HG03175 (cell line): Measurements from ENCODE around the gene TMEM184B.

Experiments used
- ATAC-seq: cut with Tn5 transposase; IDR thresholded peaks from one replicate; pipeline ENCODE4 v1.9.1; 2021; ENCODE audit warnings: mild to moderate bottlenecking, moderate library complexity; ENCODE audit not compliant: unreplicated experiment

TMEM184B gene

DNA sequence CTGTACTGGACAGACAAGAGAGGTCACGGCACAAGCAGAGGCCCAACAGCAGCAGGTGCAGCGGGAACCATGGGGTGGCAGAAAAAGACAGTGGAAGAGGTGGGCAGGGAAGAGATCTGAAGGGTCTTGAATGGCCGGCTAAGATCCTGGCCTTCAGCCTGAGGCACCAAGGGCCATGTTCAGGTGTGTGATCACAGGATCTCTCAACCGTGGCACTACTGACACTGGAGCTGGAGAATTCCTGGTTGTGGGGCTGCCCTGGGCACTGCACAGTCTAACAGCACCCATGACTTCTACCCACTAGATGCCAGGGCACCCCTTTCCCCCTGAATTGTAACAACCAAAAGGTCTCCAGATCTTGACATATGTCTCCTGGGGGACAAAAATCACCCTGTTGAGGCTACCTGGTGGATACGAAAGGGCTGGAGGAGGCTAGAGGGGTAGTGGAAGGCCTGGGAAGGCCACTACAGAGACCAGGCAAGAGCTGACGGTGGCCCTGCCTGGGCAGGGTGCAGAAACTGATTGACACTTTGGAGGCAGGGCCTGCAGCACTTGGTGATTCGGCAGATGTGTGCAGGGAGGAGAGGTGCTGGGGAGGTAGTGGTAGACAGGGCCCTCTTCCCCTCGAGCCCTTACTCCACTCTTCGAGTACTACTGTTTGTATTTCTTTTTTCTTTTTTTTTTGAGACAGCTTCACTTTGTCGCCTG is 36.1 kb upstream of the TMEM184B start:
- no peak for ATAC-seq

DNA sequence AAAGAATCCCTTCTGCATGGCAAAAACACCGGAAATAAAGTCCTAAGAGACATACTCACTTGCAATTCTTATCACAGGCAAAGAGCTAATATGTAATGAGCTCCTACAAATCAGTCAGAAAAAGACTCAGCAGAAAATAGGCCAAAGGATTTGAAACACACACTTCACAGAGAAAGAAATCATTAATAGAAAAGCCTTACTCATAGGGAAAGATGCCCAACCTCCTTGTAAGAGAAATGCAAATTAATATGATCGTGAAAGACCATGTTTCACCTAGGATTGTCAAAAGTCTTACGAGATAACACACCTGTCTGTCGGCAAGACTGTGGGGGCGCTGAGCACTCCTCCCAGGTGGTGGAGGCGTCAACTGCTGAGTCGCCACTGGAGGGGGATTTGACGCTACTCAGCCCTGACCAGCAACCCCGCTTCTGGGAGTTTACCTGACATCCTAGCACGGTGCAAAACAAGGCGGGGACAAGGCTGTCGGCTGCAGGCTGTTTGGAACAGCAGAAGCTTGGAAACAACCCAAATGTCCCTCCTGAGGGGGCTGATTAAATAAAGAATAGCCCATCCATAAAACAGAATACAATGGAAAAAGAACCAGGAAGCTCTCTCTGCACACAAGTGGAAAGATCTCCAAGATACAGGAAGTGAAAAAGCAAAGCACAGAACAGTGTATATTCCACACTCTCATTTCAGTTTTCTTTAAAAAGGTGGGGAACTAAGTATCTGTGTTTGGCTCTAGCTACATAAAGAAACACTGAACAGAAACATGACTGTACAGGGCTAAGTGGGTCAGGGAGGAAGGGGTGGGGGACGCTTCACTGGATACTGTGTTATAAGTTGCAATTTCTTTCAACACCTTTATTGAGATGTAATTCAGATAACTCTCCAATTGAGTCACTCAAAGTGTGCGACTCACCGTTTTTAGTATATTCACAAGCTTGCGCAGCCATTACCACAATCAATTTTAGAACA is 33.0 kb upstream of the TMEM184B start:
- peak; percentile 63 for ATAC-seq

DNA sequence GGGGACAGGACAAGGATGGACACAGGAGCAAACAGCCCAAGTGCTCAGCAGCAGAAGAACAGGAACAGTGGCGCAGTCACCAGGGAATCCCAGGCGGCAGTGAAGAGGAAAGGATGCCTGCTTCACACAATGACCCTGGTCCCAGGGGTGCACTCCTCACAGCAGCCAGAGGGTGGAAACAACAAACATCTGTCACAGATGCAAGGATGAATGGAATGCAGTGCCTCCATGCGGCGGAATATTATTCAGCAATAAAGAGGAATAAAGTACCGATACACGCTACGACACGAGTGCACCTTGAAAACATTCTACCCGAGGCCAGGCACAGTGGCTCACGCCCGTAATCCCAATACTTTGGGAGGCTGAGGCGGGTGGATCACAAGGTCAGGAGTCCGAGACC is 31.7 kb upstream of the TMEM184B start:
- no peak for ATAC-seq

DNA sequence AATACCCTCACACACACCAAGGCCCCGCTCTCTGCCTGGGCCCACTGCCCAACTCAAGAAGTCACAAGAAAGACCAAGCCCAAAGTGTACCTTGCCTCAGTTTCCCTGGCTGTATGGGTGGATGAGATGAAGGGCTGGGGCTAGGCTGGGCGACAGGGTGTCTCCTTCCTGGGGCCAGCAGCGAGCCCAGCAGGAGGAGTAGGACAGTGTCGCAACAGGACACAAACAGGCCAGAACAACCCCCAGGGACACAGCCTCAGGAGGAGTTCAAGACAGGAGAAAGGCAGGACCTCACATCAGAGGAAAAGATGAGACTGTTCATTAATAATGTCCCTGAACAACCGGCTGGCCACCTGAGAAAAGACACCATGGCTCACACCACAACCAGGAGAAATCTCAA is 31.2 kb upstream of the TMEM184B start:
- no peak for ATAC-seq

DNA sequence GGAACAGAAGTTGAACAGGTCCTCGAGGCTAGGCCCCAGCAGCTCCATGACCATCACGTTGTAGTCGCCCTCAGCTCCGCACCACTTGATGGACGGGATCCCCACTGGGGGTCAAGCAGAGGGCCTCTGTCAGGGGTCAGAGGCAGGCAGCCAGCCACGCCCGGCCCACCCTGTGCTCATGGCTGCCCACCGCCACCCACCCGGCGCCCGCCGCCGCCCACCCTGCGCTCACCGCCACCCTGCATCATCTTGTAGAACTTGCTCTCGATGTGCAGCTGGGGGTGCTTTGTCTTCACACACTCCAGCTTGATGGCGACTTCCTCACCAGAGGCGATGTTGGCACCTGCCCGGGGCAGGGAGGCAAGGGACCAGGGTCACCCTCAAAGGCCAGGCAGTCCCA is 30.1 kb upstream of the TMEM184B start:
- ATAC-seq = no peak

DNA sequence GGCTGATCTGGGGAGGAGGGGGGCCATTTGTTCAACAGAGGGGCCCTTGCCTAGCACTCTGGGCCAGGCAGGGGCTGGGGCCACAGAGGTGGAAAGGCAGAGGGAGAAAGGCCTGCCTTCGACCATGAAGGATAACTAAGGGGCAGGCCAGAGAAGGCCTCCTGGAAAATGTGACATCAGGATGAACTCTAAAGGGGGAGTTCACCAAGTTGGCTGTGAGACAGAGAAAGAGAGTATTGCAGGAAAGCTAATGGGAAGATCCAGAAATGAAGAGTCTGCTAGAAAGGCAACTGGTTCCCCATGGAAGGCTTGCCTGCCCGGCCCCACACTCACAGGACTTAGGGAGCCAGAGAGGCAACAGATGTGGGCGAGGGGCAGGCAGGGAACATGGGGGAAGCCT is 28.1 kb upstream of the TMEM184B start:
- ATAC-seq = no peak

DNA sequence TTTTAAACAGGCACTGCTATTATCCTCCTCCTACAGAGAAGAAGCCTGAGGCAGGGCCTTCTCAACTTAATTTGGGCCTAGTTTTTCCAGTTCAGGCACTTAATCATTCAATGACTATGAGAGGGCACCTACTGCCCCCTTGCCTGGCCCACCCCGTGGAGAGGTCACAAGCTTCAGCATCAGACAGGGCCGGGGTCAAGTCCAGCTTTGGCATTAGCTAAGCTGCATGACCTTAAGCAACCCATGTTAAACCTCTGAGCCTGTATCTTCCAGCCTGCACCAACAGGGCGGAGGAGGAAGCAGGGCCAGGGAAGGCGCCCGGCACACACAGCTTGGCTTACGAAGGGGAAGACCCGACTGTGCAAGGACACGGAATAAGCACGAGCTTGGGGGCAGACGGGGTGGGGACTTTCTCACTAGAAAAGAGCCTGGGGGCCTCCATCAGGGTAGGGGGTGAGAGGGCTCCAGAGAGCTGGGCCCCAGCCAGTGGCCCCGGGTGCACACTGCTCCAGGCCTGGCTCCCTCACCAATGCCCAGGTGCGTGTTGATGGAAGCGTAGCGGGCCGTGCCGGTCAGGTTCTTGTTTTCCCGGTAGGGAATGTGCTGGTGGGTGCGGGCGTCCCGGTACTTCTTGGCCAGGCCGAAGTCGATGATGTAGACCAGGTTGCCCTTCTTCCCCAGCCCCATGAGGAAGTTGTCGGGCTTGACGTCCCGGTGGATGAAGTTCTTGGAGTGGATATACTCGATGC is 27.6 kb upstream of the TMEM184B start:
- ATAC-seq = no peak

DNA sequence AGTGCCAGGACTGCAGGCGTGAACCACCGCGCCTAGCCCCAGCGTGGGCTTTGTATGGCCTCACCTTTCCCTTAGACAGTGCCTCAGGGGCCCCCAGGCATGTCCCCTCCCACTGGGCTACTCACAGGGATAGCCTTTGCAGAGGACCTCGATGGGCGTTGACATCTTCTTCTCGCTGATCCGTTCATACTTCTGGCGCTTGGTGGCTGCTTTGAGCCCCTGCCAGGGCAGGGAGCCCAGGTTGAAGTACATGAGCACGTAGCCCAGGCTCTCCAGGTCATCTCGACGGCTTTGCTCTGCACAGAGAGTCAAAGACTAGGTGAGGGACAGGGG is 26.9 kb upstream of the TMEM184B start:
- ATAC-seq = no peak

DNA sequence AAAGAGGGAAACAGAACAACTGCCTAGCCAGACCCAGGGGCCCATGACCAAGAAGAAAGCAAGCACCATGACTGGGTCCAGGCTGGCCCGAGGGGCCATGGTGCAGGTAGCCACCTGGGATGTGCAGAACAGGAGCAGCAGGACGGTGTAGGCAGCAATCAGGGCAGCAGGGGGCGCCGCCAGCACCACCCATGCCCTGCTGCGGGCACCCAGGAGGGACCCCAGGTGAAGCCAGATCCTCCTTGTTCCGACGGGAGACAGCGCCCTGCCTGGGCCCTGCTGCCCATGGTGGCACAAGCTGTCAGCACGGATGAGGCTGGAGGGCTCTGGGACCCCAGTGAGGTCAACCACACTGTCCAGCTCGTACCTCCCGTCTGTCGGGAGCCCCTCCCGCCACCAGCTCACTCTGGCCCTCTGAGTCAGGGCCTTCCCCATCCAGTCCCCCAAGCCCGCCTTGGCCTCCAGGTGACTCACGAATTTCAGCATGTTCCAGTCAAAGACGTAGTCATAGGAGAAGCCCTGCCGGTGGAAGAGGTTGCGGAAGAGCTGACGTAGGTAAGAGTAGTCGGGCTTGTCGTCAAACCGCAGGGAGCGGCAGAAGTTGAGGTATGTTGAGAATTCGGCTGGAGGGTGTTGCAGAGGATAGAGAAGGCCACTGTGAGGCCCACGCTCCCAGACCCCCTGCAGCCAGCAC is 25.6 kb upstream of the TMEM184B start:
- ATAC-seq = no peak

DNA sequence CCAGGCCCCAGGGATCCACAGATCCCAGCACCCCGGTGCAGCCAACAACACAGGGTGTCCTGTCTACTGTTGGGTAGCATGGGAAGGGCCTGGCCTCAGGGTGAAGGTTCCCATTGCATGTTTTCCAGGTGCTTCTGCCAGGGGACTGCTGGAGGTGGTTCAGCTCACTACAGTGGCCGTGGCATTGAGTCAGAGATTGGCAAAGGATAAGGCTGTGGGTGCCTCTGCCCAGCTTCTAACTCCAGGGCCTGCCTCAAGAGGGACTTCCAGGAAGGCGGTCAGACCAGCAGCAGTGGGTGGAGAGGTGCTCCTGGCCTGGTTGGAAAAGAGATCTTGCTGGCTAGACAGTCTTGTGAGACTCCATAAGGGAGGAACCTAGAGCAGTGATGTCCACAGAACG is 23.6 kb upstream of the TMEM184B start:
- no peak for ATAC-seq

DNA sequence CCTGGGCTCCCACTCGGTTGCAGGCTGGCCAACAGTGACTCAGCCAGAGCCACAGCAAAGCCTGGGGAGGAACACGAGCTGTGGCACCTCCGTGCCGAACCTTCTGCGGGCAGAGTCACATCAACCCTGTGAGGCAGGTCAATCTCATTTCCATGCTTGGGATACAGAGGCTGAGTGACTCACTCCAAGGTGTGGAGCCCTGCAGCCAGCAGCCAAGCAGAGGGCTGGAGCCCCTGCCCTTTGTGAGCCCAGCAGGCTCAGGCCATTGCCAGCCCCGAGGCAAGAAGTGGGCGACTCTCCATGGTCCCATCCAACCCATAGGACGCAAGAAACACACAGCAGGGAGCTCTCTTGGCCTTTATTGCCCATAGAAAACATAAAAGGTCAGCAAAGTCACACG is 23.1 kb upstream of the TMEM184B start:
- no peak for ATAC-seq

DNA sequence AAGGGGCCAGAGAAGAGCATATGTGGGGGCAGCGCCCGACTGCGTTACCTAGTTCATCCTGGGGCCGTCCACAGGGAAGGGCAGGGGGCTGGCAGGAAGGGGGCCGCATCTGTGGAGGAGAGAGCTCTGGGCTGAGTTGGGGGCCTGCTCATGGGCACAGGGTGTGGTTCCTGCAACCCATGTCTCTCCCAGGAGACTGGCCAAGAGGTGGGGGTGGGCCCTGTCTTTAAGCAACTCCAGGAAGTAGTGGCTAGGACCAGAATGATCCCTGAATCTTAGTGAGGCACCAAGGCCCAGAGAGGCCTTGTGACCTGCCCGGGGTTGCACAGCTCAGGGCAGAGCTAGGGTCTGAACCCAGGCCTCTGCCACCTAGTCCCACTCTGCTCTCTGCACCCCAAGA is 22.5 kb upstream of the TMEM184B start:
- no peak for ATAC-seq

DNA sequence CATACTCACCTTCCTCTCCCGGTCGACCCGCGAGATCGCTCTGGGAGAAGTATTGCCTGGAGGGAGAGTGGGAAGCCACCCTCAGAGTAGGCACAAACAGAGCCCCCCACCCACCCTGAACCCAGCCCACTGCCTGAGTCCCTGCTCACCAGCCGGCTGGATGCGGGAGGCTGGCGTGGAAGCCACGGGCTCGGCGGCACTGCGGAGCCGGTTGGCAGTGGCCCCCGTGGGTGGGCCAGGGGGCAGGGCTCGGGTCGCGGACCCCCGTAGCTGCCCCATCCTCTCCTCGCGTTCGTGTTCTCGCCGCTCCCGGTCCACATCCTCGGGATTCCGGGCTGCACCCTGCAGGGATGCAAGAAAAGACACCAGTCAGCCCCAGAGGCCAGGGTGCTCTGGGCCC is 21.4 kb upstream of the TMEM184B start:
- no peak for ATAC-seq

DNA sequence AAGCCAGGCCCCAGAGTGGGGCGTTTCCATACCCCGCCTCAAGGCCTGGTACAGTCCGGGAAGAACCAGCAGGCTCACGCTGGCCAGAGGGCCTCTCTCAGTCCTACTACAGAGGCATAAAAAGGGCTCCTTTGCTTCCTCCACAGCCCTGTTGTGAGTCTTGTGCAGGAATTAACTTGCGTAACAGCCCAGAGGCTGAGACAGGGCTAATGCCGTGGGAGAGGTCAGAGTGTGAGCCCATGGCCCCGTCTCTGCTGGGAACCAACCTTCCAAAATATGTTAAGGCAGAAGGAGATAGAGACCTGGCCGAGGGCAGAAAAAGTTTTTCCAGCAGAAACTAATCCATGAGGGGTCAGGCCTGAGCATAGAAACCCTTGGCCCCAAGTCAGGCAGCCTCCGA is 19.9 kb upstream of the TMEM184B start:
- no peak for ATAC-seq

DNA sequence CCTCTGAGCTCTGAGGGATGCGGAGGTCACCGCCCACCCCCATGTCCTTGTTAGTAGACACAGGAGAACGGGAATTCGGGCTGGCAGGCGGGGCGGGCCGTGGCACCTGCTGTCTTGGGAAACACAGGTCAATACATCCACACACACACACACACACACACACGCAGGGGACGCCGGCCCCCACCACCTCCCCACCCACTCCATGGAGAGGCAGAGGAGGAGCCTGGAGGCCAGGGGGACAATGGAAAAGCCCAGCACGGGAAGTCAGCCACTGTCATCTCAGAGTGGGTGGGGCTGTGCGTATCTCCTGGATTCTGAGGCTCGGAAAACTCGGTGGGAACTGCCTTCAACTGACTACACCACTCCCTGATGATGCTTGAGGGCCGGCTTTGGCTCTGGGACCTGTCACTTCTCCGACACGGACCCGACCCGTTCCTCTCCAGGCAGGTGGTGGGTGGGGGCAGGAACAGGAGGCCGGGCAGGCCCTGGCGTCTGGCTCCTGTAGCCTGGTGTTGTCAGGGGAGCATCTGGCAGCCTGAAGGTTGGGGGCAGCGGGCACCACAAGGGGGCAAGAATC is 18.5 kb upstream of the TMEM184B start:
- no peak for ATAC-seq

DNA sequence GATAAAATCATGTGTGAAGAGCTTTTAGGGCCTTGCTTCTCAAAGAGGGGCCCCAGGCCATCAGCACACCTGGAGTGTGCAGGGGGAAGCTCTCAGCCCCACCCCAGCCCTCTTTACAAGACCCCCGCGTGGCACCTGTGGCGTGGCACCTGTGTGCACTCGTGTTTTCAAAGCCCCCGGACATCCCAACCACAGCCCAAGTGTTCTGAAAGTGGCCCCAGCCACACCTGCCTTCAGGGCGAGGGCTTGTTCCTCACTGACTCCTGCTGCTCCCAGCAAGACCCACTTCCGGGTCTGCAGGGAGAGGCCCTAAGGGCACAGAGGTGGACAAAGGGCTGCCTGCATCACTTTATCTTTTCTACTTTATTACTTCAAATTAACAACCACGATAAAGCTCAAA is 17.5 kb upstream of the TMEM184B start:
- no peak for ATAC-seq

DNA sequence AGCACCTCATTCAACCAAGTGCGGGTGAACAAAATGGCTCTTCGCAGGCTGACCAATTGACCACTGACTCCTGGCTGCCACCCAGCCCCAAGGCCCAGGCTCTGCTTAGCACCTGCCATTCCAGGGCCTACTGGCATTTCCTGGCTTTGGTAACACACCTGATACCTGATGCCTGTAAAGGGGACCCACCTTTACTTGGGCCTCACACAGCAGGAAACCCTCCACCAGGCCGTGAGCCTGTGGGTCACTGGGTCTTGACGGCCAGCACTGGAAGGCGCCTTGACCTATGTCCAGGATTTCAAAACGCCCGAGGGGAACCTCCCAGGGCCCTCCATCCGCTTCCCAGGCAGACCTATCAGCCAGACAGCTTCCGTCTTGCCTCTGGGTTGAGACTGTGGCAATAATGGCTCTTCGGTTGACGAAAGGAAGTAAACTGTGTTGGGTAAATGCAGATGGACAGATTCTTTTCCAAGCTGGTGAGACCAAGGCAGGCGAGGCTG is 16.8 kb upstream of the TMEM184B start:
- no peak for ATAC-seq

DNA sequence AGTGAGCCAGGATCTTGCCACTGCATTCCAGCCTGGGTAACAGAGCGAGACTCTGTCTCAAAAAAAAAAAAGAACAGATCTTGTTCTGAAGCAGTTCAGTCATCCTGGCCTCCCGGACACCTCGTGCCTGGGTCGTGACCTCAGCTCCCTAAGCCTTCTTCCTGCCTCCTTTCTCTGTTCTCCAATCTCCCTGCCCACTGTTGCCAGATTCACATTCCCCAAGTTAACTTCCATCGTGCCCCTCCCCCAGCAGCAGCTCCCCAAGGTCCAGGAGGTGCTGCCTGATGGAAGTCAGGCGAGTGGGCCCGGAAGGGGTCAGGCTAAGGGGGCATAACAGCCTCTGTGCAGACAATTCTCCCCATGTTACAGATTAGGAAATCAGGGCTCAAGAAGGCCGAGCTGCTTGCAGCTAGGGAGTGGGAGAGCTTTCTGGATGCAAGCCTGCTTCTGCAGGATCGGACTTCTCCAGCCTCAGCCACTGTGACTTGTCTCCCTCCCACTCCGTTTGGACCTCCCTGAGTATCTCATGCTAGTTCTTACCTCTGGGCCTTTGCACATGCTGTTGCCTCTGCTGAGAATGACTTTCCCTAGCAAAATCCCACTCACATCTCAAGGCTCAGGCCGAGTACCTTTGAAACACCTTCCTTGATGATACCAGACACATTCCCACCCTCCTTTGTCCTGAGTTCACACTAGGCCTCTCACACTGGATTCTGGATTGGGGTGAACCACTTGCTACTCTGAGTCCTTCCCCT is 14.3 kb upstream of the TMEM184B start:
- no peak for ATAC-seq

DNA sequence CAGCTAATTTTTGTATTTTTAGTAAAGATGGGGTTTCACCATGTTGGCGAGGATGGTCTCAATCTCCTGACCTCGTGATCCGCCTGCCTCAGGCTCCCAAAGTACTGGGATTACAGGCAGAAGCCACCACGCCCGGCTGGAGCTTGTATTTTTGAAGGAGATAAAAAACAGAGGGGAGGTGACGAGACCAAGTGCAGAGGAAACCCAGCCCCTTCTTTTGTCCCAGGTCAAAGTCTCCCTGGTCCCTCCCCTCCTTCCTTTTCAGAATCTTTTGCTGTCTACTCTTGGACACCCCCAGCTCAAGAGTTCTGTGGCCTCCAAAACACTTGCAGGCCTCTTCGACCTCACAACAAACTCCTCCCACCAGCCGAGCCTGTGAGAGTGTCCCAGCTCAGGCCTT is 12.2 kb upstream of the TMEM184B start:
- ATAC-seq = no peak

DNA sequence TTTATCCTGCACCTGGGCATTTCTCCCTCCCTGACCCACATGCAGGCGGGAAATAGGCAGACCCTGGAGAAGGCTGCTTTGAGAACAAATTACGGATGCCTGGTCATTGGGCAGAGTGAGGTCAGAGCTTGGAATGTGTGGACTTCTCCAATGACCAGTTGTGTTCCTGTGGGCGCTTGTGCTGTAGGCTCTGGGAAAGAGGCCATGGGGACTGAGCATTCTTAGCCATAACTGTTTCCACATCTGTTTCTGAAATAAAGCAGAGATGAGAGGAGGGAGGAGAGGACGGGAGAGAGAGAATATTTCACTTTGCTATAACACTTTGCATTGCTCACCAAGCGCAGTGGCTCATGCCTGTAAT is 11.2 kb upstream of the TMEM184B start:
- no peak for ATAC-seq
